Astrocyte of the cerebellum (primary cell): ENCODE results near the gene GOT1.

ENCODE experiments used
- DNase-seq: peaks from one replicate; pipeline ENCODE4 v3.0.0-alpha.2; 2011; ENCODE audit warnings: low read depth
- H3K4me3 ChIP-seq: 2 replicates; pipeline ENCODE4 v1.5.1; 2011; ENCODE audit warnings: mild to moderate bottlenecking, low read depth, low read length, moderate library complexity
- in situ Hi-C: cut with HindIII; loops from 2 replicates; pipeline ENCODE4 v1.10.0; 2017; ENCODE audit warnings: low sequenced_read_pairs
- TF ChIP-seq, protein P1 (sequence below): IDR thresholded peaks from 2 replicates; pipeline ENCODE4 v1.5.1; 2012; ENCODE audit warnings: low read length, low read depth, moderate library complexity, mild to moderate bottlenecking; ENCODE audit errors: missing control alignments

GOT1 gene

GRCh38 chr10:99347672-99348071 is 82.8 kb downstream of the GOT1 start:
- in situ Hi-C loops: no loop called here
- no peak overlapping the region for H3K4me3 ChIP-seq
- TF ChIP-seq, protein P1, sequence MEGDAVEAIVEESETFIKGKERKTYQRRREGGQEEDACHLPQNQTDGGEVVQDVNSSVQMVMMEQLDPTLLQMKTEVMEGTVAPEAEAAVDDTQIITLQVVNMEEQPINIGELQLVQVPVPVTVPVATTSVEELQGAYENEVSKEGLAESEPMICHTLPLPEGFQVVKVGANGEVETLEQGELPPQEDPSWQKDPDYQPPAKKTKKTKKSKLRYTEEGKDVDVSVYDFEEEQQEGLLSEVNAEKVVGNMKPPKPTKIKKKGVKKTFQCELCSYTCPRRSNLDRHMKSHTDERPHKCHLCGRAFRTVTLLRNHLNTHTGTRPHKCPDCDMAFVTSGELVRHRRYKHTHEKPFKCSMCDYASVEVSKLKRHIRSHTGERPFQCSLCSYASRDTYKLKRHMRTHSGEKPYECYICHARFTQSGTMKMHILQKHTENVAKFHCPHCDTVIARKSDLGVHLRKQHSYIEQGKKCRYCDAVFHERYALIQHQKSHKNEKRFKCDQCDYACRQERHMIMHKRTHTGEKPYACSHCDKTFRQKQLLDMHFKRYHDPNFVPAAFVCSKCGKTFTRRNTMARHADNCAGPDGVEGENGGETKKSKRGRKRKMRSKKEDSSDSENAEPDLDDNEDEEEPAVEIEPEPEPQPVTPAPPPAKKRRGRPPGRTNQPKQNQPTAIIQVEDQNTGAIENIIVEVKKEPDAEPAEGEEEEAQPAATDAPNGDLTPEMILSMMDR: no peak
- no peak for DNase-seq
